Testis (tissue), 3 donors: Measurements from ENCODE around the gene VEGFA. TPM values are rescaled to one million over a fixed set of nuclear protein-coding genes. Genes with fewer than 3 reads are reported as not detected.
A peak's percentile ranks its signal among the peaks of the same experiment; 100 is the strongest.

Experiments used
- DNase-seq: peaks from one replicate; pipeline ENCODE4 v3.0.0-alpha.2; 2019
- H3K27ac ChIP-seq, 2 donors: fragments of 200-600 bp; sonication (generic); one replicate each; pipeline ENCODE4 v1.5.1; 2019
- H3K27me3 ChIP-seq: fragments of 200-600 bp; sonication (generic); one replicate; pipeline ENCODE4 v1.5.1; 2019
- H3K36me3 ChIP-seq: fragments of 200-600 bp; sonication (generic); one replicate; pipeline ENCODE4 v1.5.1; 2017; ENCODE audit warnings: low read depth; ENCODE audit errors: missing control alignments
- H3K4me1 ChIP-seq: fragments of 200-600 bp; sonication (generic); one replicate; pipeline ENCODE4 v1.5.1; 2019
- H3K4me3 ChIP-seq, 2 donors: fragments of 200-600 bp; sonication (generic); one replicate each; pipeline ENCODE4 v1.5.1; 2017 to 2019
- H3K9me3 ChIP-seq: fragments of 200-600 bp; sonication (generic); one replicate; pipeline ENCODE4 v1.5.1; 2017
- POLR2A ChIP-seq: fragments of 450-650 bp; IDR thresholded peaks from one replicate; pipeline ENCODE4 v1.6.1; 2017; ENCODE audit warnings: antibody characterized with exemption, mild to moderate bottlenecking, moderate library complexity
- WGBS, 2 donors: methylation state at CpG; one replicate each; pipeline ENCODE4 v1.1.5; 2018; 5-methylcytosine and 5-hydroxymethylcytosine counted together
- intact Hi-C: fragments of 100-400 bp; cut with DNase I; formaldehyde crosslinking; loops from one replicate; pipeline ENCODE4 v1.15.1; 2023; ENCODE audit warnings: low total_unique reads
- polyA plus RNA-seq: library from polyadenylated mRNA; stranded (reverse); fragments of 350-450 nt; fragmentation: Illumina TruSeq; extraction: RNeasy Lipid Tissue Mini Kit (QIAGEN cat#74804); gene quantifications from one replicate; pipeline ENCODE4 v1.2.3, GENCODE V29; 2014; ENCODE audit warnings: low read depth, low replicate concordance; ENCODE audit not compliant: insufficient read depth
- total RNA-seq, 2 donors: library from RNA; depleted of rRNA; stranded (reverse); fragments of >200 nt; gene quantifications; one replicate each; pipeline ENCODE4 v1.2.3, GENCODE V29; 2016
- TF ChIP-seq, protein P1 (sequence below), 3 experiments: fragments of 450-650 bp in 2 of 3; fragments of 200-600 bp in 1 of 3; sonication (generic) in 1 of 3; IDR thresholded peaks; one replicate each; pipeline ENCODE4 v1.5.1; 2016 to 2019; ENCODE audit warnings: antibody characterized with exemption in 3 of 3, mild to moderate bottlenecking in 2 of 3, moderate library complexity in 1 of 3

Gene VEGFA
- total and polyA plus RNA-seq, 3 donors from 2014 or later = 6.1 to 15.2 (median 14.9) TPM

DNA sequence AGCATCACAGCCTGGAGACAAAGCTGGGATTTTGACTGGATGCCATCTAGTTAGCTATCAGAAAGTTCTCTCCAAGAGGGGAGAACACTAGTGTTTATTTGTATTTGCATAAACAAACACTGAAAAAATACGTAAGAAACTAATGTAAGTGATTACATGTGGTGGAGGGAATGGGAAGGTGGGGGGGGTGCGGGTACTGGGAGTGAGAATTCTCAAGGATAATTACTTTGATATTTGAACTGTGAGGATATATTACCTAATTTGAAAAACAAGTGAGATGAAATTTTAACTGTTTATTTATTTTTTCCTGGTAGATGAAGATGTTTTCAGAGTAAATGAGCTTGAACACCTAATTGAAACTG is 54.7 kb downstream of the VEGFA start:
- DNase-seq = no peak
- intact Hi-C loops = loop anchor here (5.0 kb wide), 1 partner anchor 212 kb away; no protein-coding TSS in a partner anchor
- TF ChIP-seq, protein P1, sequence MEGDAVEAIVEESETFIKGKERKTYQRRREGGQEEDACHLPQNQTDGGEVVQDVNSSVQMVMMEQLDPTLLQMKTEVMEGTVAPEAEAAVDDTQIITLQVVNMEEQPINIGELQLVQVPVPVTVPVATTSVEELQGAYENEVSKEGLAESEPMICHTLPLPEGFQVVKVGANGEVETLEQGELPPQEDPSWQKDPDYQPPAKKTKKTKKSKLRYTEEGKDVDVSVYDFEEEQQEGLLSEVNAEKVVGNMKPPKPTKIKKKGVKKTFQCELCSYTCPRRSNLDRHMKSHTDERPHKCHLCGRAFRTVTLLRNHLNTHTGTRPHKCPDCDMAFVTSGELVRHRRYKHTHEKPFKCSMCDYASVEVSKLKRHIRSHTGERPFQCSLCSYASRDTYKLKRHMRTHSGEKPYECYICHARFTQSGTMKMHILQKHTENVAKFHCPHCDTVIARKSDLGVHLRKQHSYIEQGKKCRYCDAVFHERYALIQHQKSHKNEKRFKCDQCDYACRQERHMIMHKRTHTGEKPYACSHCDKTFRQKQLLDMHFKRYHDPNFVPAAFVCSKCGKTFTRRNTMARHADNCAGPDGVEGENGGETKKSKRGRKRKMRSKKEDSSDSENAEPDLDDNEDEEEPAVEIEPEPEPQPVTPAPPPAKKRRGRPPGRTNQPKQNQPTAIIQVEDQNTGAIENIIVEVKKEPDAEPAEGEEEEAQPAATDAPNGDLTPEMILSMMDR (IDR thresholded peaks at IDR 0.05) = no peak
- TF ChIP-seq POLR2A = no peak
- Histone ChIP-seq H3K4me3 (no peak overlapping the region), H3K9me3 (no peaks in the 10 kb centered on the region), H3K36me3 (no peaks in the 10 kb centered on the region), H3K27ac (no peak overlapping the region), H3K27me3 (no peaks in the 10 kb centered on the region), H3K4me1 (peaks cover 3% of the 10 kb centered on the region)
- whole genome bisulfite sequencing, 2 donors = 48 to 49% methylated on average over 2 of the region's 2 CpGs

GRCh38 chr6:43825187-43826115 is 55.4 kb downstream of the VEGFA start:
- Histone ChIP-seq H3K36me3 (no peaks in the 10 kb centered on the region), H3K9me3 (no peaks in the 10 kb centered on the region), H3K4me3 (no peak overlapping the region), H3K4me1 (peaks cover 3% of the 10 kb centered on the region), H3K27me3 (no peaks in the 10 kb centered on the region), H3K27ac (no peak overlapping the region)
- WGBS, 2 donors = 88 to 90% methylated on average over 15 to 16 of the region's 16 CpGs
- TF ChIP-seq POLR2A = no peak
- TF ChIP-seq, protein P1 (IDR thresholded peaks at IDR 0.05) = no peak
- no peak for DNase-seq
- intact Hi-C loops = loop anchor here (5.0 kb wide), 1 partner anchor 213 kb away; no protein-coding TSS in a partner anchor

- H3K4me1 ChIP-seq = peaks cover 3% of the 10 kb centered on the region
- intact Hi-C loops = loop anchor here (5.0 kb wide), 1 partner anchor 214 kb away; no protein-coding TSS in a partner anchor
- TF ChIP-seq POLR2A = no peak
- 81 to 87% methylated on average over 4 of the region's 4 CpGs for WGBS, 2 donors
- H3K36me3 ChIP-seq = no peaks in the 10 kb centered on the region
- no peaks in the 10 kb centered on the region for H3K27me3 ChIP-seq
- no peak for DNase-seq
- H3K27ac ChIP-seq = no peak overlapping the region
- H3K4me3 ChIP-seq = no peak overlapping the region
- no peaks in the 10 kb centered on the region for H3K9me3 ChIP-seq
Observed at GRCh38 chr6:43826730-43827129, 56.7 kb downstream of the VEGFA start.

- Histone ChIP-seq H3K9me3 (no peaks in the 10 kb centered on the region), H3K4me1 (peaks cover 3% of the 10 kb centered on the region), H3K4me3 (no peak overlapping the region), H3K27ac (no peak overlapping the region), H3K27me3 (no peaks in the 10 kb centered on the region), H3K36me3 (no peaks in the 10 kb centered on the region)
- DNase-seq = no peak
- 81% methylated on average over 10 of the region's 10 CpGs; no CpG with 5 or more reads in 1 of the 2 donors for WGBS, 2 donors
- intact Hi-C loops = loop anchor here (5.0 kb wide), 1 partner anchor 216 kb away; no protein-coding TSS in a partner anchor
- no peak for TF ChIP-seq POLR2A
- TF ChIP-seq, protein P1 (IDR thresholded peaks at IDR 0.05) = no peak
Observed at GRCh38 chr6:43827898-43828297, 57.9 kb downstream of the VEGFA start.

DNA sequence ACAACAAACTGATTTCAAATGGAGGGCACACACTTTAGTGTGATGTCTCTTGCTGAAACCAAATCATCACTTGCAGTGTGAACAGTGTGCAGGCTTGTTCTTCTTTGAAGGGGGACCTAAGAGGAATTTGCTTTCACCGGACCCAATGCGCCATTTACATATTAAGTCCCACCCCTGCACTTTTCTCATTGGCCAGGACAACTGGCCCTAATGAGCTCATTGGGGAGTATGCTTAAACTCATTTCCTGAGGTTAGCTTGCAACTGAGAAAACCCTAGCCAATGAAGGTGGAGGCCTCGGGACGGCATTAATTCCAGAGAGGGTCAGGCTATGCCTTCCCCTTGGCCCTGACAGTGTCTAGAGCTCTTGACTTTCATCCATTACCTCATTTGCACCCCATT is 58.7 kb downstream of the VEGFA start:
- 54 to 82% methylated on average over 4 of the region's 4 CpGs for WGBS, 2 donors
- intact Hi-C loops = loop anchor here (5.0 kb wide), 1 partner anchor 216 kb away; no protein-coding TSS in a partner anchor

More for the DNA sequence above, 58.7 kb downstream of the VEGFA start:
- Histone ChIP-seq H3K27me3 (no peaks in the 10 kb centered on the region), H3K36me3 (no peaks in the 10 kb centered on the region), H3K9me3 (no peaks in the 10 kb centered on the region), H3K4me1 (peaks cover 3% of the 10 kb centered on the region), H3K4me3 (no peak overlapping the region), H3K27ac (no peak overlapping the region)
- DNase-seq = peak; percentile 43
- TF ChIP-seq POLR2A = no peak
- TF ChIP-seq, protein P1 (IDR thresholded peaks at IDR 0.05) = no peak
